ENCODE results near the gene MRPL21. TPM values are rescaled to one million over a fixed set of nuclear protein-coding genes. Genes with fewer than 3 reads are reported as not detected.

MRPL21 gene
- polyA plus RNA-seq, 1 donor, result 71.8 TPM

DNA sequence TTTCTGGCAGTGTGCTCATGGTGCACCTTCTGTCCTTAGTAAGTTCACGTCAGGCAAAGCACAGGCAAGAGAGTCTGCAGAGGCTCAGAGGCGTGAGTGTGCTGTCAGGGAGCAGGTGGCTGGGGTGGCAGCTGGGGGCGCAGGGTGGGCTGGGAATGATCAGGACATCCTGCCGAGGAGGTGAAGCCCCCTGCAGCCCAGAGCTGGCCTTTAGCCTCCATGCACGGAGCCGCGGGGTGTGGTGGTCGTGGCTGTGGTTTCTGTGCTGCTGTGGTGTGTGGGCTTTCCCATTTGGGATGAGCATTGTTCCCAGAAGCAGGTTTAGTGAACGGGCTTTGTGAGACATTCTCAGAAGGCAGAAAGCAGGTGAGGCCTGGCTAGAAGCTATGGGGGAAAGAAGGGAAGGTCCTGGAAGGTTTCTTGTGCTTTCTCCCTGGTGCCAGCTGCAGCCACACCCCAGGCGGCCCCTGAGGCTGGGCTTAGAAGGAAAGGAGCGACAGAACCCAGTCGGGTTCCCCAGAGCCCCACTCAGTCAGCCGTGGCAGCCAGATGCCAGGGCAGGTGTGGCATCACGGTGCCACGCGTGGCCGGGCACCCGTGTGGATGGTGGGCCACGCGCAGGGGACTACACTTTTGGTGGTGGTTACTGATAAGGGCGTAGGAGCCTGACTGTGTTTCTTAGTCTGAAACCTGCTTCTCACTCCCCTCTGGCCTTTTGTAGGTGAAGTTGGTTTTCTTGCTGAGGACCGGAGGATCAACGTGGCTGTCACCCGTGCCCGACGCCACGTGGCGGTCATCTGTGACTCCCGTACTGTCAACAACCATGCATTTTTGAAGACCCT is 32.1 kb upstream of the MRPL21 start:
- H3K27me3 ChIP-seq (ENCODE audit: control insufficient read depth, insufficient read depth, low read length), result no peaks in the 10 kb centered on the region
- DNase-seq, result no peak
- peaks cover 87% of the 10 kb centered on the region for H3K36me3 ChIP-seq (ENCODE audit: control insufficient read depth, insufficient read depth, low read length)
- no peaks in the 10 kb centered on the region for H3K4me1 ChIP-seq (ENCODE audit: control insufficient read depth, insufficient read depth, low read length)
- H3K4me3 ChIP-seq (ENCODE audit: low read length), result no peak overlapping the region
- H3K9me3 ChIP-seq (ENCODE audit: control insufficient read depth, low read depth, low read length), result peaks cover 3% of the 10 kb centered on the region
- WGBS (ENCODE audit: insufficient coverage, low lambda C conversion rate), result no CpG with 5 or more reads among the region's 29 CpGs
- H3K27ac ChIP-seq (ENCODE audit: low read length), result no peak overlapping the region

DNA sequence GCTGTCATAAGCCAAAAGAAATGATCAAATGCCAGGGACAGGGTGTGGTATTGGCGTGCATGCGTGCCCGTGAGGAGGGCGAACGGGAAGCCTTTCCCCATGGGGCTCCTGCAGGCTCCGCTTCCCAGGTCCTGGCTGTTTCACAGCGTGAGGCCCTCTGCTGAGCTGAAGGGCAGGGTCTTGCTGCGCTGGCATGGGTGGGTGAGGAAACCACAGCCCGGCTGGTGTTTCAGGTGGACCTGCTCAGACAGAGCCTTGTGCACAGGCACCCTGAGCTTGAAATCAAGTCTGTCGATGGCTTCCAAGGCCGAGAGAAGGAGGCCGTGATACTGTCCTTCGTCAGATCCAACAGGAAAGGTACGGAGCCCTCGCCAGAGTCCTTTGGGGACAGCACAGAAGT is 31.4 kb upstream of the MRPL21 start:
- Histone ChIP-seq H3K4me1 (ENCODE audit: control insufficient read depth, insufficient read depth, low read length) (no peaks in the 10 kb centered on the region), H3K9me3 (ENCODE audit: control insufficient read depth, low read depth, low read length) (peaks cover 3% of the 10 kb centered on the region), H3K27me3 (ENCODE audit: control insufficient read depth, insufficient read depth, low read length) (no peaks in the 10 kb centered on the region), H3K36me3 (ENCODE audit: control insufficient read depth, insufficient read depth, low read length) (peaks cover 89% of the 10 kb centered on the region), H3K27ac (ENCODE audit: low read length) (no peak overlapping the region), H3K4me3 (ENCODE audit: low read length) (no peak overlapping the region)
- no peak for DNase-seq
- 100% methylated on average over 2 of the region's 15 CpGs for WGBS (ENCODE audit: insufficient coverage, low lambda C conversion rate)

GRCh38 chr11:68934666-68935065 is 31.0 kb upstream of the MRPL21 start:
- DNase-seq, result no peak
- H3K27me3 ChIP-seq (ENCODE audit: control insufficient read depth, insufficient read depth, low read length), result no peaks in the 10 kb centered on the region
- H3K36me3 ChIP-seq (ENCODE audit: control insufficient read depth, insufficient read depth, low read length), result peaks cover 89% of the 10 kb centered on the region
- no peak overlapping the region for H3K4me3 ChIP-seq (ENCODE audit: low read length)
- WGBS (ENCODE audit: insufficient coverage, low lambda C conversion rate), result no CpG with 5 or more reads among the region's 13 CpGs
- H3K9me3 ChIP-seq (ENCODE audit: control insufficient read depth, low read depth, low read length), result peaks cover 2% of the 10 kb centered on the region
- H3K4me1 ChIP-seq (ENCODE audit: control insufficient read depth, insufficient read depth, low read length), result no peaks in the 10 kb centered on the region
- no peak overlapping the region for H3K27ac ChIP-seq (ENCODE audit: low read length)

GRCh38 chr11:68934321-68934645 is 30.7 kb upstream of the MRPL21 start:
- Histone ChIP-seq H3K36me3 (ENCODE audit: control insufficient read depth, insufficient read depth, low read length) (peaks cover 89% of the 10 kb centered on the region), H3K4me1 (ENCODE audit: control insufficient read depth, insufficient read depth, low read length) (no peaks in the 10 kb centered on the region), H3K9me3 (ENCODE audit: control insufficient read depth, low read depth, low read length) (no peaks in the 10 kb centered on the region), H3K4me3 (ENCODE audit: low read length) (no peak overlapping the region), H3K27ac (ENCODE audit: low read length) (no peak overlapping the region), H3K27me3 (ENCODE audit: control insufficient read depth, insufficient read depth, low read length) (no peaks in the 10 kb centered on the region)
- DNase-seq, result no peak
- no CpG with 5 or more reads among the region's 12 CpGs for WGBS (ENCODE audit: insufficient coverage, low lambda C conversion rate)

DNA sequence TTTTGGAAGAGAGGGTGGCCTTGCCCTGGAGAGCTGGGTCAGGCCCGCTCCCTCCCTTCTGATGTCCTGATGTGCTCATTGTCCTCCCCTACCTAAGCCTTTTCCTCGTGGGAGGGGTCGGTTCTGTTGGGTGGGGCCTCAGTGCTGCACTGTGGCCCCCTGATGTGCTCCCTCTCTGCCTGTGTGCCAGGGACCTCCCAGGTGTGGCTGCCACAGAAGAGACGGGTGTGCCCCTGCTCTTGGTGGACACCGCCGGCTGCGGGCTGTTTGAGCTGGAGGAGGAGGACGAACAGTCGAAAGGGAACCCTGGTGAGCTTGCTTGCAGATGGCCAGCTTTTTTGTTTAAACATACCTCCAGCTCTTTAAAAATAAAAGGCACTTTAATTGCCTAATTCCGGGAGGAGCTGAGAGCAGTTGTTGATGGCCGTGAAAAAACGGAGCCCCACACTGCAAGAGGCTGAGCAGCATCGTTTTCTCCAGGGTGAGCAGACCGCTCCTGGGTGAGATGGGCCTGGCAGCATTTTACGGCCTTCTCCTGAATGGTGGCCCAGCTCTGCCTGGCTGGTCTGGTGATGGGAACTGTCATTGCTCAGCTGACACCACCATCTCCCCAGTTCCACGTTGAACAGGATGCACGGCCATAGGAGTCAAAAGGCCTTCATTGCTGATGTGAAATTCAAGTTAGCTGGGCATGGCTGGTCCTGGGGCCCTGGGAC is 30.1 kb upstream of the MRPL21 start:
- H3K36me3 ChIP-seq (ENCODE audit: control insufficient read depth, insufficient read depth, low read length), result peaks cover 90% of the 10 kb centered on the region

DNA sequence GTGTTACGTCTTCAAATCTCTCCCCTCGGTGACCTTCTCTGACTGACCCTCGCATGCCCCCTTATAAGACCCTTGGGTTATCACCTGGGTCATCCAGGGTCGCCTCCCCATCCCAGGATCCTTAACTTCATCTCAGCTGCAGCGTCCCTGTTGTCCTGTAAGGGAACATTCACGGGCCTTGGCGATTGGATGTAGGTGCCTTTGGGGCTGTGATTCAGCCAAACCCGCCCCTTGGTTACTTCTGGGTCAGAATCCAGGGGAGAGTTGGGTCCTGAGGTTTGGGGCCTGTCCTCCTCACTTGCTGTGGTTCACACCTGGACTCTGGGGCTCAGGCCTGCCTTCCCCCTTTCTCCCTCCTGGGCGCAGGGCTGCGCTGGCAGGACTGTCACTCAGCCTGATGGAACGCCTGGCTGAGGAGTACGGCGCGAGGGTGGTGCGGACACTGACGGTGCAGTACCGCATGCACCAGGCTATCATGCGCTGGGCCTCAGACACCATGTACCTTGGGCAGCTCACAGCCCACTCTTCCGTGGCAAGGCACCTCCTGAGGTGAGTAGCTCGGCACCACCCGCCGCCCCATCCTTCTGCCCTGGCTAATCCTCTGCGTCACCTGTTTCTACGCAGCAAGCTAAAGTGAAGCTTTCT is 29.4 kb upstream of the MRPL21 start:
- Histone ChIP-seq H3K4me1 (ENCODE audit: control insufficient read depth, insufficient read depth, low read length) (no peaks in the 10 kb centered on the region), H3K4me3 (ENCODE audit: low read length) (no peak overlapping the region), H3K36me3 (ENCODE audit: control insufficient read depth, insufficient read depth, low read length) (peaks cover 90% of the 10 kb centered on the region), H3K9me3 (ENCODE audit: control insufficient read depth, low read depth, low read length) (no peaks in the 10 kb centered on the region), H3K27me3 (ENCODE audit: control insufficient read depth, insufficient read depth, low read length) (no peaks in the 10 kb centered on the region), H3K27ac (ENCODE audit: low read length) (no peak overlapping the region)
- WGBS (ENCODE audit: insufficient coverage, low lambda C conversion rate), result 97% methylated on average over 6 of the region's 24 CpGs
- DNase-seq, result no peak

More for the DNA sequence above, 30.1 kb upstream of the MRPL21 start:
- no CpG with 5 or more reads among the region's 17 CpGs for WGBS (ENCODE audit: insufficient coverage, low lambda C conversion rate)
- no peak overlapping the region for H3K4me3 ChIP-seq (ENCODE audit: low read length)
- H3K9me3 ChIP-seq (ENCODE audit: control insufficient read depth, low read depth, low read length), result no peaks in the 10 kb centered on the region
- no peaks in the 10 kb centered on the region for H3K4me1 ChIP-seq (ENCODE audit: control insufficient read depth, insufficient read depth, low read length)
- no peak overlapping the region for H3K27ac ChIP-seq (ENCODE audit: low read length)
- no peaks in the 10 kb centered on the region for H3K27me3 ChIP-seq (ENCODE audit: control insufficient read depth, insufficient read depth, low read length)
- DNase-seq, result no peak

DNA sequence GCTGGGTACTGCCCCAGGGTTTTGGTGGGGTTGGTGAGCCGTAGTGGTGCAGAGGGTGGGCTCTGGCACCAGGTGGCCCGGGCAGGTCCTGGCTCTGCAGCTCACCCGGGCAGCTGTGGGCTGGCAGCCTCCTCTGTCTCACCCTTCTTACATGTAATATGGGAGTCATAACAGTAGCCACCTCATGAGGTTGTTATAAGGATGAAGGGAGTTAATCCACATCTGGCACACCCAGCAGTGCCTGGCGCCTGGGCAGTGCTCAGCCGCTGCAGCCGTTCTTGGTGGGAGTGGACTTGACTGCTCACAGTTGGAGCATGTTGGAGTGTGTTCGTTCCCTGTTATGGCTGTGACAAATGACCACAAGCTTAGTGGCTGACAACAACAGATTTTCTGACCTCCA is 28.7 kb upstream of the MRPL21 start:
- no peaks in the 10 kb centered on the region for H3K27me3 ChIP-seq (ENCODE audit: control insufficient read depth, insufficient read depth, low read length)
- no CpG with 5 or more reads among the region's 7 CpGs for WGBS (ENCODE audit: insufficient coverage, low lambda C conversion rate)
- no peaks in the 10 kb centered on the region for H3K4me1 ChIP-seq (ENCODE audit: control insufficient read depth, insufficient read depth, low read length)
- no peak overlapping the region for H3K4me3 ChIP-seq (ENCODE audit: low read length)
- H3K36me3 ChIP-seq (ENCODE audit: control insufficient read depth, insufficient read depth, low read length), result peaks cover 90% of the 10 kb centered on the region
- no peak overlapping the region for H3K27ac ChIP-seq (ENCODE audit: low read length)
- no peaks in the 10 kb centered on the region for H3K9me3 ChIP-seq (ENCODE audit: control insufficient read depth, low read depth, low read length)
- no peak for DNase-seq

GRCh38 chr11:68931911-68932310 is 28.3 kb upstream of the MRPL21 start:
- H3K4me1 ChIP-seq (ENCODE audit: control insufficient read depth, insufficient read depth, low read length), result no peaks in the 10 kb centered on the region
- WGBS (ENCODE audit: insufficient coverage, low lambda C conversion rate), result 89% methylated on average over 7 of the region's 17 CpGs
- no peak overlapping the region for H3K27ac ChIP-seq (ENCODE audit: low read length)
- peaks cover 90% of the 10 kb centered on the region for H3K36me3 ChIP-seq (ENCODE audit: control insufficient read depth, insufficient read depth, low read length)
- no peak for DNase-seq
- no peak overlapping the region for H3K4me3 ChIP-seq (ENCODE audit: low read length)
- no peaks in the 10 kb centered on the region for H3K27me3 ChIP-seq (ENCODE audit: control insufficient read depth, insufficient read depth, low read length)
- H3K9me3 ChIP-seq (ENCODE audit: control insufficient read depth, low read depth, low read length), result no peaks in the 10 kb centered on the region

GRCh38 chr11:68930991-68931855 is 27.6 kb upstream of the MRPL21 start:
- WGBS (ENCODE audit: insufficient coverage, low lambda C conversion rate), result 100% methylated on average over 2 of the region's 21 CpGs
- H3K4me3 ChIP-seq (ENCODE audit: low read length), result no peak overlapping the region
- peaks cover 7% of the 10 kb centered on the region for H3K9me3 ChIP-seq (ENCODE audit: control insufficient read depth, low read depth, low read length)
- DNase-seq, result no peak
- H3K27me3 ChIP-seq (ENCODE audit: control insufficient read depth, insufficient read depth, low read length), result no peaks in the 10 kb centered on the region
- no peak overlapping the region for H3K27ac ChIP-seq (ENCODE audit: low read length)
- no peaks in the 10 kb centered on the region for H3K4me1 ChIP-seq (ENCODE audit: control insufficient read depth, insufficient read depth, low read length)
- peaks cover 90% of the 10 kb centered on the region for H3K36me3 ChIP-seq (ENCODE audit: control insufficient read depth, insufficient read depth, low read length)

Measured in large intestine (tissue), 3 donors.